ENCODE results near the gene PLXNB2.

Gene PLXNB2

GRCh38 chr22:50244420-50245213, 62.8 kb downstream of the PLXNB2 start, which contains the start of gene TUBGCP6:
Gene TUBGCP6, minus strand, starts transcription at chr22:50245023. Its CDS starts 564 bp downstream, at chr22:50244459.
- DNase-seq (peak; percentile 89), ATAC-seq (ENCODE audit: insufficient read depth, low read depth) (peak; percentile 82)
- Histone ChIP-seq H3K4me2 (ENCODE audit: insufficient read depth, low read length) (peak within 1 kb of the TSS; percentile 98), H3K4me3 (ENCODE audit: low read depth in 1 of 2, low read length in 2 of 2) (peak within 1 kb of the TSS; percentile 97 to 99), H3K36me3 (ENCODE audit: insufficient read depth, low read length) (peaks cover 45% of the 10 kb centered on the region), H3K4me1 (ENCODE audit: insufficient read depth, low read length) (peaks cover 58% of the 10 kb centered on the region), H4K20me1 (ENCODE audit: insufficient read depth, low read length) (peaks cover 56% of the 10 kb centered on the region), H3K9ac (ENCODE audit: low read depth, low read length) (peak within 1 kb of the TSS; percentile 87), H2AFZ (ENCODE audit: low read depth, low read length) (peak within 1 kb of the TSS; percentile 93), H3K27ac (ENCODE audit: low read length) (peak within 1 kb of the TSS; percentile 98), H3K9me3 (ENCODE audit: insufficient read depth, low read length, severe bottlenecking) (no peaks in the 10 kb centered on the region), H3K27me3 (ENCODE audit: insufficient read depth, low read length, poor library complexity) (no peaks in the 10 kb centered on the region), H3K79me2 (ENCODE audit: insufficient read depth, low read length) (peaks cover 80% of the 10 kb centered on the region)
- TF ChIP-seq EZH2 (IDR thresholded peaks at IDR 0.05; ENCODE audit: borderline replicate concordance, low read depth, low read length, severe bottlenecking) (no peak), CTCF (IDR thresholded peaks at IDR 0.05; ENCODE audit: borderline replicate concordance, extremely low read depth, low read length, poor library complexity, severe bottlenecking) (peak; percentile 33)

GRCh38 chr22:50243685-50244419, 63.6 kb downstream of the PLXNB2 start:
- H3K9me3 ChIP-seq (ENCODE audit: insufficient read depth, low read length, severe bottlenecking), result no peaks in the 10 kb centered on the region
- TF ChIP-seq CTCF (IDR thresholded peaks at IDR 0.05; ENCODE audit: borderline replicate concordance, extremely low read depth, low read length, poor library complexity, severe bottlenecking) (no peak), EZH2 (IDR thresholded peaks at IDR 0.05; ENCODE audit: borderline replicate concordance, low read depth, low read length, severe bottlenecking) (no peak)
- peaks cover 58% of the 10 kb centered on the region for H4K20me1 ChIP-seq (ENCODE audit: insufficient read depth, low read length)
- peak overlapping the region; percentile 98 for H3K27ac ChIP-seq (ENCODE audit: low read length)
- H3K4me3 ChIP-seq (ENCODE audit: low read depth in 1 of 2, low read length in 2 of 2), result peak overlapping the region; percentile 97 to 99
- H3K9ac ChIP-seq (ENCODE audit: low read depth, low read length), result peak overlapping the region; percentile 87
- peaks cover 48% of the 10 kb centered on the region for H3K36me3 ChIP-seq (ENCODE audit: insufficient read depth, low read length)
- DNase-seq (peak; percentile 22), ATAC-seq (ENCODE audit: insufficient read depth, low read depth) (no peak; the same call in 2 of the 3 replicates)
- H3K27me3 ChIP-seq (ENCODE audit: insufficient read depth, low read length, poor library complexity), result no peaks in the 10 kb centered on the region
- peaks cover 81% of the 10 kb centered on the region for H3K79me2 ChIP-seq (ENCODE audit: insufficient read depth, low read length)
- H2AFZ ChIP-seq (ENCODE audit: low read depth, low read length), result peak overlapping the region; percentile 93
- H3K4me2 ChIP-seq (ENCODE audit: insufficient read depth, low read length), result peak overlapping the region; percentile 98
- peaks cover 55% of the 10 kb centered on the region for H3K4me1 ChIP-seq (ENCODE audit: insufficient read depth, low read length)

GRCh38 chr22:50242406-50242949, 65.0 kb downstream of the PLXNB2 start:
- Histone ChIP-seq H3K9ac (ENCODE audit: low read depth, low read length) (peak overlapping the region; percentile 87), H3K27ac (ENCODE audit: low read length) (no peak overlapping the region; the same call in 1 of the 2 replicates), H3K27me3 (ENCODE audit: insufficient read depth, low read length, poor library complexity) (no peaks in the 10 kb centered on the region), H3K79me2 (ENCODE audit: insufficient read depth, low read length) (peaks cover 87% of the 10 kb centered on the region), H2AFZ (ENCODE audit: low read depth, low read length) (no peak overlapping the region), H4K20me1 (ENCODE audit: insufficient read depth, low read length) (peaks cover 57% of the 10 kb centered on the region), H3K4me1 (ENCODE audit: insufficient read depth, low read length) (peaks cover 55% of the 10 kb centered on the region), H3K4me3 (ENCODE audit: low read depth in 1 of 2, low read length in 2 of 2) (peak overlapping the region; percentile 6 to 99; a peak in 3 of 4 replicates), H3K9me3 (ENCODE audit: insufficient read depth, low read length, severe bottlenecking) (no peaks in the 10 kb centered on the region), H3K4me2 (ENCODE audit: insufficient read depth, low read length) (peak overlapping the region; percentile 98), H3K36me3 (ENCODE audit: insufficient read depth, low read length) (peaks cover 37% of the 10 kb centered on the region)
- DNase-seq, result no peak
- ATAC-seq (ENCODE audit: insufficient read depth, low read depth), result no peak
- no peak for TF ChIP-seq EZH2 (IDR thresholded peaks at IDR 0.05; ENCODE audit: borderline replicate concordance, low read depth, low read length, severe bottlenecking)
- no peak for TF ChIP-seq CTCF (IDR thresholded peaks at IDR 0.05; ENCODE audit: borderline replicate concordance, extremely low read depth, low read length, poor library complexity, severe bottlenecking)

Measured in DND-41 (cell line).